ENCODE results near the gene ACTL7B. TPM values are rescaled to one million over a fixed set of nuclear protein-coding genes. Genes with fewer than 3 reads are reported as not detected.
"Not testable (repeated sequence)": the region's sequence is repeated elsewhere in the genome, so short reads cannot be mapped to it uniquely, and the experiment has no call there.

Gene ACTL7B
- total RNA-seq (not detected), polyA plus RNA-seq (not detected)

DNA sequence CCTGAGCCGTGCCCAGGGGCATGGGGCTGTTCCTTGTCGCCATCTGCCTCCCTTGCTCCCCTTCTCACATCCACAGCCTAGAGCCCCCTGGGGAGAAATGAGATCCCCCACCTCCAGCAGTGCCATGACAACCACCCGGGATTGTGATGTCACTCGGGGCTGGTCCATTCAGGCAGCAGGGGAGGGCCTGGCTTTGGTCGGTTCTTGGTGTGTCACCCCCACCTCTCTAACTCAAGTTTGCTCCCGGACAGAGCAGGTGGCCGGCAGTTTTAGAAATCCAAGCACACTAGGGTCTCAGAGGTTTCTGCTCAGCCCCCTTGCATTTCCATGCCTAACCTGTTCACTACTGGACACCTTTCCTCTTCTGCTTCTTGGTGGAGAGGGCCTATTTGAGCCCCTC is at the start of gene ACTL7B:
ACTL7B (minus strand) TSS at position 99 of the 400 bp plus-strand sequence; CDS start at position 43, 56 bp downstream.
- CTCF ChIA-PET: no interaction called here
- Mint-ChIP-seq H3K27me3 (peaks cover 9 to 19% of the 10 kb centered on the region in 2 donors), H3K27ac (peak within 1 kb of the TSS in 1 of 8 donors; percentile 35), H3K4me1 (no peaks in the 10 kb centered on the region), H3K4me3 (no peak within 1 kb of the TSS), H3K9me3 (no peaks in the 10 kb centered on the region), H3K36me3 (peaks cover 0 to 4% (median 0%) of the 10 kb centered on the region in 3 donors)
- H3K36me3 ChIP-seq (ENCODE audit: insufficient read depth, low read length): no peaks in the 10 kb centered on the region
- no peaks in the 10 kb centered on the region for H3K4me1 ChIP-seq (ENCODE audit: insufficient read depth, low read length)
- no peaks in the 10 kb centered on the region for H3K9me3 ChIP-seq (ENCODE audit: low read length)
- DNase-seq: no peak
- no peak within 1 kb of the TSS for H3K27ac ChIP-seq (ENCODE audit: low read depth, low read length)
- H3K27me3 ChIP-seq (ENCODE audit: insufficient read depth, low read length, poor library complexity, severe bottlenecking): no peaks in the 10 kb centered on the region
- POLR2A ChIA-PET: no interaction called here
- no peak within 1 kb of the TSS for H3K4me3 ChIP-seq (ENCODE audit: low read length)

DNA sequence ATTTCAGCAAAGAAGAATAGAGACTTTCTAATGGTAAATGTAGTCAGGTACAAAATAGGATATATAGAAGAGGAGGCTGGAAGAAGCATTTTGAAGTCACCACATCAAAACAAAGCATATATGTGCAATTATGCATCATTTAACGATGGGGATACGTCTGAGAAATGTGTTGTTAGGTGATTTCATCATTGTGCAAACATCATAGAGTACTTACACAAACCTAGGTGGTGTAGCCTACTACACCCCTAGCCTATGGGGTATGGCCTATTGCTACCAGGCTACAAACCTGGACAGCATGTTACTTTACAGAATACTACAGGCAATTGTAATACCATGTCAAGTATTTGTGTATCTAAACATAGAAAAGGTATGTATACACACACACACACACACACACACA is 49.7 kb upstream of the ACTL7B start:
- ChIA-PET POLR2A (no interaction called here), CTCF (no interaction called here)
- Mint-ChIP-seq H3K4me3 (no peak overlapping the region), H3K27ac (no peak overlapping the region), H3K36me3 (peaks cover 33 to 89% (median 46%) of the 10 kb centered on the region in 3 donors), H3K4me1 (peaks cover 3 to 10% (median 4%) of the 10 kb centered on the region in 3 donors), H3K27me3 (no peaks in the 10 kb centered on the region), H3K9me3 (no peaks in the 10 kb centered on the region)
- Histone ChIP-seq H3K4me1 (ENCODE audit: insufficient read depth, low read length) (no peaks in the 10 kb centered on the region), H3K9me3 (ENCODE audit: low read length) (no peaks in the 10 kb centered on the region), H3K27me3 (ENCODE audit: insufficient read depth, low read length, poor library complexity, severe bottlenecking) (no peaks in the 10 kb centered on the region), H3K36me3 (ENCODE audit: insufficient read depth, low read length) (peaks cover 53% of the 10 kb centered on the region), H3K27ac (ENCODE audit: low read depth, low read length) (no peak overlapping the region), H3K4me3 (ENCODE audit: low read length) (no peak overlapping the region)
- DNase-seq: no peak

DNA sequence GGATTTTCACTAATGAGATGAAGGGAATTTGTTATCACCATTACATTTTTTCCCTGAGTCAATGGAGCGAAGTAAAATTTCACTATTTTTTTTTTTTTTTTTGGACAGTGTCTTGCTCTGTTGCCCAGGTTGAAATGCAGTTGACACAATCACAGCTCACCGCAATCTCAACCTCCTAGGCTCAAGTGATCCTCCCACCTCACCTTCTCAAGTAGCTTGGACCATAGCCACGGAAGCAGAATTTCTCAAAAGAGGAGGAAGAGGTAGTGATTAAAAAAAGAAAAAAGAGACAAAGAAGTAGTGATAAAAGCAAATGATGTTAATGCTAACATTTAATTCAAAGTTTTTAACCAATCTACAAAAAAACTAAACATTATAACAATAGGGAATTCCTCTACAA is 48.4 kb upstream of the ACTL7B start:
- Histone ChIP-seq H3K27ac (ENCODE audit: low read depth, low read length) (no peak overlapping the region), H3K36me3 (ENCODE audit: insufficient read depth, low read length) (peaks cover 58% of the 10 kb centered on the region), H3K9me3 (ENCODE audit: low read length) (no peaks in the 10 kb centered on the region), H3K27me3 (ENCODE audit: insufficient read depth, low read length, poor library complexity, severe bottlenecking) (no peaks in the 10 kb centered on the region), H3K4me3 (ENCODE audit: low read length) (no peak overlapping the region), H3K4me1 (ENCODE audit: insufficient read depth, low read length) (no peaks in the 10 kb centered on the region)
- Mint-ChIP-seq H3K4me3 (no peak overlapping the region), H3K4me1 (peaks cover 0 to 4% (median 0%) of the 10 kb centered on the region in 3 donors), H3K27me3 (no peaks in the 10 kb centered on the region), H3K36me3 (peaks cover 28 to 93% (median 45%) of the 10 kb centered on the region in 3 donors), H3K9me3 (no peaks in the 10 kb centered on the region), H3K27ac (no peak overlapping the region)
- CTCF ChIA-PET: interaction anchor here (1.2 kb wide), 1 partner anchor 9 kb away, joined by 3 read pairs; no protein-coding TSS in a partner anchor
- POLR2A ChIA-PET: no interaction called here
- DNase-seq: no peak

- Mint-ChIP-seq H3K27me3 (no peaks in the 10 kb centered on the region), H3K4me3 (no peak overlapping the region), H3K36me3 (peaks cover 26 to 93% (median 43%) of the 10 kb centered on the region in 3 donors), H3K27ac (peak overlapping the region in 1 of 8 donors; percentile 54), H3K9me3 (no peaks in the 10 kb centered on the region), H3K4me1 (no peaks in the 10 kb centered on the region)
- no peaks in the 10 kb centered on the region for H3K4me1 ChIP-seq (ENCODE audit: insufficient read depth, low read length)
- H3K27ac ChIP-seq (ENCODE audit: low read depth, low read length): no peak overlapping the region
- peaks cover 55% of the 10 kb centered on the region for H3K36me3 ChIP-seq (ENCODE audit: insufficient read depth, low read length)
- POLR2A ChIA-PET: no interaction called here
- no peaks in the 10 kb centered on the region for H3K9me3 ChIP-seq (ENCODE audit: low read length)
- no peak for DNase-seq
- CTCF ChIA-PET: interaction anchor here (1.2 kb wide), 1 partner anchor 10 kb away, joined by 3 read pairs; no protein-coding TSS in a partner anchor
- H3K27me3 ChIP-seq (ENCODE audit: insufficient read depth, low read length, poor library complexity, severe bottlenecking): no peaks in the 10 kb centered on the region
- no peak overlapping the region for H3K4me3 ChIP-seq (ENCODE audit: low read length)
These were observed 47.8 kb upstream of the ACTL7B start for GRCh38 chr9:108903420-108904103.

DNA sequence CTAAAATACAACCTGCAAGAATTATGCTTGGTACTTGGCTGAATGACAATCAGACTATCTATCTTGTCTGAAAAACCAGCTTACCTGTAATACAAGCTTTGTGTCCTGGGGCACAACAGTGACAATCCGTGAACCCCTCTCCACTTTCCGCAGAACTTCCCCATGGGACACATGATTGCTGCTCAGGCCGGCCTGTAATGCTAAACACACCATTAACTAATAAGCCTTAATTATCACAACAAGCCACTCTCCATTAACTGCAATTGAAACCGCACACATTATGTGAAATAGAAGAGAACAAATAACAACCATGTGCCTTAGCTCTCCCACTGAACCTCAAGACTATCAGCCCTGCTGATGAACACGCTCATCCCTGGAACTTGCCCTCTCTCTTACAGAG is 44.4 kb upstream of the ACTL7B start:
- Histone ChIP-seq H3K36me3 (ENCODE audit: insufficient read depth, low read length) (peaks cover 38% of the 10 kb centered on the region), H3K4me3 (ENCODE audit: low read length) (no peak overlapping the region), H3K4me1 (ENCODE audit: insufficient read depth, low read length) (no peaks in the 10 kb centered on the region), H3K9me3 (ENCODE audit: low read length) (no peaks in the 10 kb centered on the region), H3K27ac (ENCODE audit: low read depth, low read length) (no peak overlapping the region), H3K27me3 (ENCODE audit: insufficient read depth, low read length, poor library complexity, severe bottlenecking) (no peaks in the 10 kb centered on the region)
- H3K27ac Mint-ChIP-seq: peak overlapping the region in 2 of 8 donors; percentile 16 to 75
- no peak overlapping the region for H3K4me3 Mint-ChIP-seq
- no peaks in the 10 kb centered on the region for H3K27me3 Mint-ChIP-seq
- peaks cover 16 to 94% (median 48%) of the 10 kb centered on the region in 3 donors for H3K36me3 Mint-ChIP-seq
- no peaks in the 10 kb centered on the region for H3K4me1 Mint-ChIP-seq
- CTCF ChIA-PET: no interaction called here
- no peaks in the 10 kb centered on the region for H3K9me3 Mint-ChIP-seq
- DNase-seq: no peak
- POLR2A ChIA-PET: no interaction called here

GRCh38 chr9:108899023-108899695 is 43.4 kb upstream of the ACTL7B start:
- POLR2A ChIA-PET; H3K27me3 ChIP-seq (ENCODE audit: insufficient read depth, low read length, poor library complexity, severe bottlenecking); H3K9me3 Mint-ChIP-seq; H3K4me1 Mint-ChIP-seq; H3K4me3 Mint-ChIP-seq; H3K9me3 ChIP-seq (ENCODE audit: low read length); CTCF ChIA-PET; H3K4me3 ChIP-seq (ENCODE audit: low read length); DNase-seq; H3K27ac ChIP-seq (ENCODE audit: low read depth, low read length); H3K4me1 ChIP-seq (ENCODE audit: insufficient read depth, low read length); H3K27me3 Mint-ChIP-seq: not testable (repeated sequence)
- peaks cover 45% of the 10 kb centered on the region for H3K36me3 ChIP-seq (ENCODE audit: insufficient read depth, low read length)
- H3K36me3 Mint-ChIP-seq: peaks cover 16 to 97% (median 49%) of the 10 kb centered on the region in 3 donors
- H3K27ac Mint-ChIP-seq: peak overlapping the region in 1 of 8 donors; percentile 50

GRCh38 chr9:108897324-108898096 is 41.7 kb upstream of the ACTL7B start:
- ChIA-PET CTCF (no interaction called here), POLR2A (no interaction called here)
- no peaks in the 10 kb centered on the region for H3K4me1 ChIP-seq (ENCODE audit: insufficient read depth, low read length)
- no peaks in the 10 kb centered on the region for H3K27me3 ChIP-seq (ENCODE audit: insufficient read depth, low read length, poor library complexity, severe bottlenecking)
- no peaks in the 10 kb centered on the region for H3K4me1 Mint-ChIP-seq
- no peak overlapping the region for H3K27ac ChIP-seq (ENCODE audit: low read depth, low read length)
- no peak overlapping the region for H3K4me3 Mint-ChIP-seq
- peaks cover 55% of the 10 kb centered on the region for H3K36me3 ChIP-seq (ENCODE audit: insufficient read depth, low read length)
- no peaks in the 10 kb centered on the region for H3K9me3 ChIP-seq (ENCODE audit: low read length)
- H3K36me3 Mint-ChIP-seq: peaks cover 17 to 97% (median 41%) of the 10 kb centered on the region in 3 donors
- H3K27me3 Mint-ChIP-seq: no peaks in the 10 kb centered on the region
- peak overlapping the region in 1 of 8 donors; percentile 73 for H3K27ac Mint-ChIP-seq
- DNase-seq: no peak
- H3K4me3 ChIP-seq (ENCODE audit: low read length): no peak overlapping the region
- H3K9me3 Mint-ChIP-seq: no peaks in the 10 kb centered on the region

Measured in CD8-positive, alpha-beta memory T cell (primary cell).